ENCODE data around the gene MYB. TPM values are rescaled to one million over a fixed set of nuclear protein-coding genes. Genes with fewer than 3 reads are reported as not detected.
"Not testable (repeated sequence)": the region's sequence is repeated elsewhere in the genome, so short reads cannot be mapped to it uniquely, and the experiment has no call there.

MYB gene
- total RNA-seq, 1 donor from 2014 or later: 0.83 TPM

- H3K36me3 Mint-ChIP-seq (ENCODE audit: unreplicated experiment): no peaks in the 10 kb centered on the region
- no peak for DNase-seq (ENCODE audit: extremely low spot score, unreplicated experiment)
- peaks cover 16% of the 10 kb centered on the region for H3K4me1 Mint-ChIP-seq (ENCODE audit: unreplicated experiment)
- no peaks in the 10 kb centered on the region for H3K9me3 Mint-ChIP-seq (ENCODE audit: unreplicated experiment)
- no peaks in the 10 kb centered on the region for H3K27me3 Mint-ChIP-seq (ENCODE audit: unreplicated experiment)
- no peak overlapping the region for H3K4me3 Mint-ChIP-seq (ENCODE audit: unreplicated experiment)
- no peak for TF ChIP-seq CTCF (IDR thresholded peaks at IDR 0.05)
- no peak overlapping the region for H3K27ac Mint-ChIP-seq (ENCODE audit: unreplicated experiment)
Measured at GRCh38 chr6:135147637-135148592, 33.2 kb upstream of the MYB start.

GRCh38 chr6:135148889-135149288 lies 32.2 kb upstream of the MYB start:
- no peak for TF ChIP-seq CTCF (IDR thresholded peaks at IDR 0.05)
- H3K4me3 Mint-ChIP-seq (ENCODE audit: unreplicated experiment): no peak overlapping the region
- peaks cover 5% of the 10 kb centered on the region for H3K9me3 Mint-ChIP-seq (ENCODE audit: unreplicated experiment)
- H3K36me3 Mint-ChIP-seq (ENCODE audit: unreplicated experiment): no peaks in the 10 kb centered on the region
- H3K27ac Mint-ChIP-seq (ENCODE audit: unreplicated experiment): no peak overlapping the region
- peaks cover 16% of the 10 kb centered on the region for H3K4me1 Mint-ChIP-seq (ENCODE audit: unreplicated experiment)
- H3K27me3 Mint-ChIP-seq (ENCODE audit: unreplicated experiment): no peaks in the 10 kb centered on the region
- DNase-seq (ENCODE audit: extremely low spot score, unreplicated experiment): no peak

- H3K9me3 Mint-ChIP-seq (ENCODE audit: unreplicated experiment): peaks cover 5% of the 10 kb centered on the region
- no peaks in the 10 kb centered on the region for H3K36me3 Mint-ChIP-seq (ENCODE audit: unreplicated experiment)
- H3K27me3 Mint-ChIP-seq (ENCODE audit: unreplicated experiment): no peaks in the 10 kb centered on the region
- TF ChIP-seq CTCF (IDR thresholded peaks at IDR 0.05): no peak
- no peak for DNase-seq (ENCODE audit: extremely low spot score, unreplicated experiment)
- no peak overlapping the region for H3K27ac Mint-ChIP-seq (ENCODE audit: unreplicated experiment)
- no peak overlapping the region for H3K4me3 Mint-ChIP-seq (ENCODE audit: unreplicated experiment)
- peaks cover 16% of the 10 kb centered on the region for H3K4me1 Mint-ChIP-seq (ENCODE audit: unreplicated experiment)
Measured at GRCh38 chr6:135149376-135149775, 31.7 kb upstream of the MYB start.

GRCh38 chr6:135150481-135150880 lies 30.6 kb upstream of the MYB start:
- H3K36me3 Mint-ChIP-seq (ENCODE audit: unreplicated experiment); DNase-seq (ENCODE audit: extremely low spot score, unreplicated experiment); H3K27me3 Mint-ChIP-seq (ENCODE audit: unreplicated experiment); H3K9me3 Mint-ChIP-seq (ENCODE audit: unreplicated experiment); H3K27ac Mint-ChIP-seq (ENCODE audit: unreplicated experiment); H3K4me3 Mint-ChIP-seq (ENCODE audit: unreplicated experiment): not testable (repeated sequence)
- H3K4me1 Mint-ChIP-seq (ENCODE audit: unreplicated experiment): peaks cover 11% of the 10 kb centered on the region

- H3K27me3 Mint-ChIP-seq (ENCODE audit: unreplicated experiment); H3K4me1 Mint-ChIP-seq (ENCODE audit: unreplicated experiment); H3K9me3 Mint-ChIP-seq (ENCODE audit: unreplicated experiment); H3K4me3 Mint-ChIP-seq (ENCODE audit: unreplicated experiment); DNase-seq (ENCODE audit: extremely low spot score, unreplicated experiment); H3K36me3 Mint-ChIP-seq (ENCODE audit: unreplicated experiment); H3K27ac Mint-ChIP-seq (ENCODE audit: unreplicated experiment): not testable (repeated sequence)
Measured at GRCh38 chr6:135154125-135154524, 27.0 kb upstream of the MYB start.

GRCh38 chr6:135158397-135158796 lies 22.7 kb upstream of the MYB start:
- Mint-ChIP-seq H3K27ac (ENCODE audit: unreplicated experiment) (no peak overlapping the region), H3K4me3 (ENCODE audit: unreplicated experiment) (no peak overlapping the region), H3K27me3 (ENCODE audit: unreplicated experiment) (peaks cover 5% of the 10 kb centered on the region), H3K4me1 (ENCODE audit: unreplicated experiment) (no peaks in the 10 kb centered on the region), H3K36me3 (ENCODE audit: unreplicated experiment) (no peaks in the 10 kb centered on the region), H3K9me3 (ENCODE audit: unreplicated experiment) (peaks cover 3% of the 10 kb centered on the region)
- no peak for TF ChIP-seq CTCF (IDR thresholded peaks at IDR 0.05)
- no peak for DNase-seq (ENCODE audit: extremely low spot score, unreplicated experiment)
